HG03457 (cell line): ENCODE results near the gene S100A11.
"Not testable (repeated sequence)": the region's sequence is repeated elsewhere in the genome, so short reads cannot be mapped to it uniquely, and the experiment has no call there.

Experiments used
- ATAC-seq: cut with Tn5 transposase; IDR thresholded peaks from one replicate; pipeline ENCODE4 v1.9.1; 2021; ENCODE audit warnings: moderate number of reproducible peaks; ENCODE audit not compliant: unreplicated experiment

S100A11 gene

GRCh38 chr1:152036267-152037216 is at the start of gene S100A11:
S100A11 (minus strand) TSS chr1:152037004; CDS start chr1:152036915, 89 bp downstream.
- ATAC-seq = no peak

GRCh38 chr1:152084853-152085252 is 48.0 kb upstream of the S100A11 start:
- no peak for ATAC-seq

GRCh38 chr1:152081026-152081425 is 44.2 kb upstream of the S100A11 start:
- not testable (repeated sequence) for ATAC-seq

- not testable (repeated sequence) for ATAC-seq
These were observed 43.7 kb upstream of the S100A11 start for GRCh38 chr1:152080494-152080893.

GRCh38 chr1:152078831-152079441 is 42.1 kb upstream of the S100A11 start:
- ATAC-seq = no peak

GRCh38 chr1:152072311-152072710 is 35.5 kb upstream of the S100A11 start:
- ATAC-seq = no peak

- ATAC-seq = no peak
These were observed 34.3 kb upstream of the S100A11 start for GRCh38 chr1:152071123-152071522.

GRCh38 chr1:152067929-152068328 is 31.1 kb upstream of the S100A11 start:
- ATAC-seq = no peak

- no peak for ATAC-seq
These were observed 30.3 kb upstream of the S100A11 start for GRCh38 chr1:152067150-152067549.

- no peak for ATAC-seq
These were observed 25.1 kb upstream of the S100A11 start for GRCh38 chr1:152061952-152062351.

- ATAC-seq = no peak
These were observed 16.6 kb upstream of the S100A11 start for GRCh38 chr1:152053375-152053774.

- ATAC-seq = no peak
These were observed 15.8 kb upstream of the S100A11 start for GRCh38 chr1:152052606-152053005.

- no peak for ATAC-seq
These were observed 14.3 kb upstream of the S100A11 start for GRCh38 chr1:152050886-152051675.

- ATAC-seq = no peak
These were observed 12.7 kb upstream of the S100A11 start for GRCh38 chr1:152049291-152050083.

GRCh38 chr1:152048416-152049009 is 11.7 kb upstream of the S100A11 start:
- ATAC-seq = no peak

- peak; percentile 94 for ATAC-seq
These were observed 11.1 kb upstream of the S100A11 start for GRCh38 chr1:152047730-152048415.

GRCh38 chr1:152047413-152047729 is 10.6 kb upstream of the S100A11 start:
- ATAC-seq = no peak

GRCh38 chr1:152044386-152044785 is 7.6 kb upstream of the S100A11 start:
- ATAC-seq = no peak

- ATAC-seq = no peak
These were observed 7.1 kb upstream of the S100A11 start for GRCh38 chr1:152043870-152044269.

GRCh38 chr1:152042030-152042429 is 5.2 kb upstream of the S100A11 start:
- no peak for ATAC-seq
